ENCODE results near the gene ARL5A.

DNA sequence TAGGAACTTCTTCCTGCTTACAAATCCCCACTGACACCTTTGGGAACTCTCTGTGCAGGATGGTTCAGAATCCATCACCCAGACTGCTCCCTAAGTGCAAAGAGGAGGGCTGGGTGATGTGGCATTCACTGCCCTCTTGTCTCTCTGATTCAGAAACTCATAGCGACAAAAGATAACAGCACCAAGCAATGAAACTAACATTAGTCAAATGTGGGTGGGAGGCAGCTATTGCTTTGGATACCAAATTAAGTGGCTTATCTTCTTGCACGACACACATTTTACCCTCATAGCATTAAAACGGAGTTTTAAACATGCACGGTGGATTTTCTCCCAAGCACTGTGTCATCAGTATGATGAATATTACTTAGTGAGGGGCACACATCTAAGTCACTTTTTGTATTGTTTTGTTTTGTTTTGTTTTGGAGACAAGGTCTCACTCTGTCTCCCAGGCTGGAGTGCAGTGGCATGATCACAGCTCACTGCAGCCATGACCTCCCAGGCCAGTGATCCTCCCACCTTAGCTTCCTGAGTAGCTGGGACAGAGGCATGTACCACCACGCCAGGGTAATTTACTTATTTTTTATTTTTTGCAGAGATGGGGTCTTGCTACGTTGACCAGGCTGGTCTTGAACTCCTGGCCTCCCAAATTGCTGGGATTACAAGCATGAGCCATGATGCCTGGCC is 53.0 kb downstream of the ARL5A start:
- TF ChIP-seq, protein P1, sequence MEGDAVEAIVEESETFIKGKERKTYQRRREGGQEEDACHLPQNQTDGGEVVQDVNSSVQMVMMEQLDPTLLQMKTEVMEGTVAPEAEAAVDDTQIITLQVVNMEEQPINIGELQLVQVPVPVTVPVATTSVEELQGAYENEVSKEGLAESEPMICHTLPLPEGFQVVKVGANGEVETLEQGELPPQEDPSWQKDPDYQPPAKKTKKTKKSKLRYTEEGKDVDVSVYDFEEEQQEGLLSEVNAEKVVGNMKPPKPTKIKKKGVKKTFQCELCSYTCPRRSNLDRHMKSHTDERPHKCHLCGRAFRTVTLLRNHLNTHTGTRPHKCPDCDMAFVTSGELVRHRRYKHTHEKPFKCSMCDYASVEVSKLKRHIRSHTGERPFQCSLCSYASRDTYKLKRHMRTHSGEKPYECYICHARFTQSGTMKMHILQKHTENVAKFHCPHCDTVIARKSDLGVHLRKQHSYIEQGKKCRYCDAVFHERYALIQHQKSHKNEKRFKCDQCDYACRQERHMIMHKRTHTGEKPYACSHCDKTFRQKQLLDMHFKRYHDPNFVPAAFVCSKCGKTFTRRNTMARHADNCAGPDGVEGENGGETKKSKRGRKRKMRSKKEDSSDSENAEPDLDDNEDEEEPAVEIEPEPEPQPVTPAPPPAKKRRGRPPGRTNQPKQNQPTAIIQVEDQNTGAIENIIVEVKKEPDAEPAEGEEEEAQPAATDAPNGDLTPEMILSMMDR (conservative IDR thresholded peaks at IDR 0.05; ENCODE audit: low read length): no peak
- no peak for TF ChIP-seq EZH2phosphoT487 (IDR thresholded peaks at IDR 0.05; ENCODE audit: borderline replicate concordance, low read depth, low read length)
